Esophagus (tissue), 2 donors: Measurements from ENCODE around the gene NAB1. TPM values are rescaled to one million over a fixed set of nuclear protein-coding genes. Genes with fewer than 3 reads are reported as not detected.

Experiments
- H3K27ac ChIP-seq, 2 donors: one replicate each; pipeline ENCODE4 v1.5.1; 2013; ENCODE audit warnings: low read depth in 2 of 2, mild to moderate bottlenecking in 2 of 2, inconsistent platforms in 1 of 2, low read length in 1 of 2, moderate library complexity in 1 of 2
- H3K27me3 ChIP-seq, 2 donors: one replicate each; pipeline ENCODE4 v1.6.1; 2013; ENCODE audit warnings: low read length in 2 of 2, control low read depth in 1 of 2, mild to moderate bottlenecking in 1 of 2; ENCODE audit not compliant: insufficient read depth in 2 of 2, control insufficient read depth in 1 of 2
- H3K36me3 ChIP-seq, 2 donors: one replicate each; pipeline ENCODE4 v1.6.1; 2013; ENCODE audit warnings: low read length in 1 of 2; ENCODE audit not compliant: control insufficient read depth in 2 of 2, insufficient read depth in 2 of 2
- H3K4me1 ChIP-seq, 2 donors: one replicate each; pipeline ENCODE4 v1.6.1; 2013; ENCODE audit warnings: low read length in 1 of 2; ENCODE audit not compliant: control insufficient read depth in 2 of 2, insufficient read depth in 2 of 2
- H3K4me3 ChIP-seq, 2 donors: one replicate each; pipeline ENCODE4 v1.5.1; 2013; ENCODE audit warnings: low read length in 2 of 2, mild to moderate bottlenecking in 2 of 2, low read depth in 1 of 2, moderate library complexity in 1 of 2
- H3K9me3 ChIP-seq, 2 donors: one replicate each; pipeline ENCODE4 v1.6.1; 2013; ENCODE audit warnings: mild to moderate bottlenecking in 2 of 2, low read depth in 1 of 2, low read length in 1 of 2, moderate library complexity in 1 of 2; ENCODE audit not compliant: control insufficient read depth in 2 of 2, insufficient read depth in 1 of 2
- WGBS, 2 donors: extraction: QIAGEN DNeasy Blood & Tissue Kit; methylation state at CpG; one replicate each; pipeline ENCODE4 v1.1.7; 2013; 5-methylcytosine and 5-hydroxymethylcytosine counted together
- polyA plus RNA-seq, 2 donors: library from polyadenylated mRNA; stranded (reverse); fragments of 200-250 nt; gene quantifications; one replicate each; pipeline ENCODE4 v1.2.3, GENCODE V29; 2013
- donor health status: healthy with polysubstance abuse.
- donor health status: Bipolar disorder and iron deficiency.

The NAB1 gene
- polyA plus RNA-seq, 2 donors, result 16.8 to 25.4 TPM

DNA sequence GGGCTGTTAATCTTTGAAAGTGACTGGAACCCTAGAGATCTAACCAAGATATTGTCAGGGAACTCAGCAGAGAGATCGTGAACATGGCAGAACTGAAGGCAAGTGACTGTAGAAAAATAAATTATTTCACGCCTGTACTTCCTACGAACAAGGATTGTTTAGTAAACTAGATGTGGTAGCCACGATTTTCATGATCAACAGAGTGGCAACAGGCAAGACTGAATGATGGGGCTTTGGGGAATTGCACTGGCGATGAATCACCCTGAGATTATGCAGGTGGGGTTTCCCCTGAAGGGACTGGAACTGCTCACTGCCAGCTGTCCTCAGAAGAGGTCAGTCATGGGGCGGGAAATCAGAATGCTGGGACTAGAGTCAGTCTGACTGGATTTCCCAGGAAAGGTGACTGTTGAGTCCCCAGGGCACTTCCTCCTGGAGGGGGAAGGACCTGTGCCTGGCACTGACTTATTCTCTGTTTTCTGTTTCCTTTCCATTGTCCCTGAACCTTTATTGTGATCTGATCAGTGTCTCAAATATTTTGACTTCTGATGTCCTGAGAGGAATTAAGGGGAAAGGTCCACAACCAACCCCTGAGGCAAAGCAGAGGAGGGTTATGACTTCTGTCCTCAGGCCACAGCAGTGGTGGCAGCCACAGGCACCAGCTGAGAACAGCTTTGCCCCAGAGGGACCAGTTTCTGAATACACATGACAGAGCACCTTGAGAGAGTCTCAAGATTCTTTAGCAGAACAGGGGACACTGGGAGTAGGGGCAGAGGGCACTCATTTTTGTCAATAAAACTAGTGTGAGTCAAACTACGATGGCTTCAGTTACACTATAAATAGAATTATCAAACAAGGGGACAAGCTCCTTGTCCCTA, 70.0 kb downstream of the NAB1 start:
- WGBS, 2 donors, result 35 to 37% methylated on average over 7 of the region's 7 CpGs
- Histone ChIP-seq H3K9me3 (no peaks in the 10 kb centered on the region), H3K27me3 (no peaks in the 10 kb centered on the region), H3K36me3 (no peaks in the 10 kb centered on the region), H3K4me3 (no peak overlapping the region), H3K27ac (peak overlapping the region in 1 of 2 donors; percentile 53), H3K4me1 (peaks cover 0 to 5% of the 10 kb centered on the region in 2 donors)

GRCh38 chr2:190720276-190720675, 71.4 kb downstream of the NAB1 start:
- Histone ChIP-seq H3K4me3 (no peak overlapping the region), H3K9me3 (no peaks in the 10 kb centered on the region), H3K36me3 (no peaks in the 10 kb centered on the region), H3K27ac (no peak overlapping the region), H3K27me3 (no peaks in the 10 kb centered on the region), H3K4me1 (peaks cover 0 to 5% of the 10 kb centered on the region in 2 donors)
- 79 to 82% methylated on average over 6 of the region's 6 CpGs for WGBS, 2 donors

- H3K36me3 ChIP-seq, result no peaks in the 10 kb centered on the region
- H3K9me3 ChIP-seq, result no peaks in the 10 kb centered on the region
- no peak overlapping the region for H3K27ac ChIP-seq
- no peaks in the 10 kb centered on the region for H3K27me3 ChIP-seq
- H3K4me3 ChIP-seq, result no peak overlapping the region
- WGBS, 2 donors, result 63 to 72% methylated on average over 1 of the region's 1 CpG
- H3K4me1 ChIP-seq, result peaks cover 0 to 5% of the 10 kb centered on the region in 2 donors
Measured at GRCh38 chr2:190720691-190721090, 71.8 kb downstream of the NAB1 start.

GRCh38 chr2:190722061-190722759, 73.3 kb downstream of the NAB1 start:
- Histone ChIP-seq H3K4me1 (peaks cover 0 to 5% of the 10 kb centered on the region in 2 donors), H3K9me3 (no peaks in the 10 kb centered on the region), H3K36me3 (no peaks in the 10 kb centered on the region), H3K27ac (no peak overlapping the region), H3K27me3 (no peaks in the 10 kb centered on the region), H3K4me3 (no peak overlapping the region)
- WGBS, 2 donors, result 68 to 77% methylated on average over 4 of the region's 4 CpGs

- Histone ChIP-seq H3K27ac (no peak overlapping the region), H3K36me3 (no peaks in the 10 kb centered on the region)
- WGBS, 2 donors, result 49 to 52% methylated on average over 6 of the region's 6 CpGs
Measured at GRCh38 chr2:190722835-190723234, 74.0 kb downstream of the NAB1 start.

GRCh38 chr2:190723397-190724090, 74.7 kb downstream of the NAB1 start:
- Histone ChIP-seq H3K4me1 (peaks cover 0 to 5% of the 10 kb centered on the region in 2 donors), H3K36me3 (no peaks in the 10 kb centered on the region), H3K27ac (peak overlapping the region in 1 of 2 donors; percentile 22), H3K27me3 (no peaks in the 10 kb centered on the region), H3K9me3 (no peaks in the 10 kb centered on the region), H3K4me3 (no peak overlapping the region)
- 69 to 75% methylated on average over 7 of the region's 7 CpGs for WGBS, 2 donors

More at GRCh38 chr2:190722835-190723234, 74.0 kb downstream of the NAB1 start:
- H3K9me3 ChIP-seq, result no peaks in the 10 kb centered on the region
- H3K4me1 ChIP-seq, result peaks cover 0 to 5% of the 10 kb centered on the region in 2 donors
- no peak overlapping the region for H3K4me3 ChIP-seq
- no peaks in the 10 kb centered on the region for H3K27me3 ChIP-seq

DNA sequence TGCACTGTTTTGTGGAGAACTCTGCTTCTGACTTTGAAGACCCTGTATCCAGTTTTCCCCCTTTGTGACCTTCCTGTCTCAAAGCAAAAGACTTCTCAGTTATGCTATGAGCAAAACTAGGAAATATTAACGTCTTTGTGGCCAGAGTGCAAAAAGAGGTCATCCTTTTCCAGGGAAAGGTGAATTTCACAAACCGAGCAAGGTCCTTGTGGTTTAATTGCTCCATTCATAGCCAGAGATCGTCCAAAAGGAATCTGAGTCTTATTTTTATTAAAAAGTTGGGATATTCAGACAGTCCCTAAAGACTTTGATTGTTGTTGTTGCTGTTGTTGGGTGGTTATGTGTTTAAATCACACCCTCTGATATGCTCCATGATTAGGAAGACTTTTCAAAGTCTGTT, 77.4 kb downstream of the NAB1 start:
- peaks cover 0 to 2% of the 10 kb centered on the region in 2 donors for H3K4me1 ChIP-seq
- no peaks in the 10 kb centered on the region for H3K9me3 ChIP-seq
- no peak overlapping the region for H3K4me3 ChIP-seq
- no peaks in the 10 kb centered on the region for H3K27me3 ChIP-seq
- 56 to 70% methylated on average over 3 of the region's 3 CpGs for WGBS, 2 donors
- H3K36me3 ChIP-seq, result no peaks in the 10 kb centered on the region
- no peak overlapping the region for H3K27ac ChIP-seq

DNA sequence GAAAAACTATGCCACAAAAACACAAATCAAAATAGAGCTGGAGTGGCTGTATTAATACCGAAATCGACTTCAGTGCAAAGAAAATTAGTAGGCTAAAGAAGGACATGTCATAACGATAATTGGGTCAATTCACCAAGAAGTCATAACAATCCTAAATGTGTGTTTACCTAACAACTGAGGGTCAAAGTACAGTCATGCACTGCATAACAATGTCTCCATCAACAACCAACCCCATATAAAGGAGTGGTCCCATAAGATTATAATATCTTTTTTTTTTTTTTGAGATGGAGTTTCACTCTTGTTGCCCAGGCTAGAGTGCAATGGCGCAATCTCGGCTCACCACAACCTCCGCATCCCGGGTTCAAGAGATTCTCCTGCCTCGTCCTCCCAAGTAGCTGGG, 87.5 kb downstream of the NAB1 start:
- Histone ChIP-seq H3K36me3 (no peaks in the 10 kb centered on the region), H3K27me3 (no peaks in the 10 kb centered on the region), H3K27ac (no peak overlapping the region), H3K4me3 (no peak overlapping the region), H3K9me3 (no peaks in the 10 kb centered on the region), H3K4me1 (no peaks in the 10 kb centered on the region)
- WGBS, 2 donors, result 93 to 95% methylated on average over 8 of the region's 8 CpGs

DNA sequence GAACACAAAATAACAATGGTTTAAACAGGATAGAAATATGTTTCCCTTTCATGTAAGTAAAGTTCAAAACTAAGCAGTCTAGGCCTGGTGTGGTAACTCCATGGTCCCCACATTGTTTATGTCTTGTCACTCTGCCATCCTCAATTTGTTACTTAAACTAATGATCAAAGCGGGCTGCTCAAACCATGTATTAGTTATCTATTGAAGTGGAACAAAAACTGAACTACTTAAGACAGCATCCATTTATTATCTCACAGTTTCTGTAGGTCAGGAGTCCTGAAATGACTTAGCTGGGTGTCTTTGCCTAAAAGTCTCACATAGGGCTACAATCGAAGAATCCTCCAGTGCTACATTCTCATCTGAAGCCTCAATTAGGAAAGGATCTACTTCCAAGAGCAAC, 91.6 kb downstream of the NAB1 start:
- Histone ChIP-seq H3K27ac (no peak overlapping the region), H3K36me3 (no peaks in the 10 kb centered on the region), H3K4me3 (no peak overlapping the region), H3K9me3 (no peaks in the 10 kb centered on the region), H3K4me1 (no peaks in the 10 kb centered on the region), H3K27me3 (no peaks in the 10 kb centered on the region)
- WGBS, 2 donors, result 90 to 92% methylated on average over 2 of the region's 2 CpGs
